Measurements from ENCODE around the gene FANCI. TPM values are rescaled to one million over a fixed set of nuclear protein-coding genes. Genes with fewer than 3 reads are reported as not detected.

Gene FANCI
- total RNA-seq (2014; rRNA removed; shearing (Covaris generic)) (52.4 and 66.8 TPM in 2 replicates), polyA plus RNA-seq (2016; fragmentation: Nextera tagmentation; extraction: Ambion mirVana) (57.6 and 63.6 TPM in 2 replicates)
- long read RNA-seq, full-length matches to known transcripts: 1 of 17 reads
- long read RNA-seq, partial matches to known transcripts: 4 of 17 reads
- long read RNA-seq, other reads (novel, unspliced or antisense): 12 of 17 reads

DNA sequence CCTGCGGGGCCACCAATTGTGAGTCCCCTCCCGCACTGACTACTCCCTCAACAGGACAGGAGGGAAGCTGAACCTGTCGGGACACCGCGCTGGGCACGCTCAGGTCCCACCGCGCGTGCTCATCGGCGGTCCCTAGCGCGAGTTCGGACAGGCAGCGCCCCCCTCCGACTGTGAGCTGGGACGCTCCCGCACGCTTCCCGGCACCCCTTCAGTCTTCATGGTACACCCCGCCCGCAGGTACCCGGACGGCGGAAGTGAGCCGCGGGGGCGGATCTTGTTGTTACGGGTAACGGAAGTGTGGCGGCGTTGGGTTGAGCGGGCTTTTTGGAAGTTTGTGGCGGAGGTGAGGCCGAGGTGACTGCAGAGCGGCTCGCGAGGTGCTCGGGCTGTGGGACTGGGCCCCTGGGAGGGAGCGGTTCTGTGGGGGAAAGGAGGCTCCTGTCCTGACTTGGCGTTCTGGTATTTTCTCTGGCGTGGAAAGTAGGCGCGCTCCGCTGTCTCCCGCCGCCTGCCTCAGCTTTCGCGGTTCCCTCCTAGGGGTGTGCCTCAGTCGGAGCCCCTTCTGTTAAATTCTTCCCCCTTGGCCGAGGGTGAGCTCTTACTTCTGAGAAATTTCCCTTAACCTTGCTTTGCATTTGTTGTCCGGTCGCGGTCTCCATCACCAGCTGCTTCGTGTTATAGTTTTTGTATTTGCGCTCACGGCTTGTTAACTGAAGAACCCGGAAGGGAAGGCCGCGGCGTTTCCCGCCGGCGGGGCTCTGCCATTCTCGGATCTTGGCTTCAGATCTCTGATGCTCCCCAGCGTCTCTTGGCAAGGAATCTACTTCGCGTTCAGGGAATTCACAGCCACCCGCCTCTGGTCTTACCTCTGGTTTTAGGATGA is at the start of gene FANCI:
TSS of gene FANCI (plus strand) at position 289 of the 883 bp plus-strand sequence. CDS start 3,669 bp downstream, outside the sequence.
- Histone ChIP-seq H3K4me2 (peak within 1 kb of the TSS; percentile 100), H3K9me2 (ENCODE audit: insufficient read depth) (peaks cover 3% of the 10 kb centered on the region; the same call in 1 of the 2 replicates), H3K36me3 (ENCODE audit: insufficient read depth) (peaks cover 17% of the 10 kb centered on the region), H2AFZ (peak within 1 kb of the TSS; percentile 100), H3F3A (replicated peaks; ENCODE audit: low read depth) (no peaks in the 10 kb centered on the region), H3K79me2 (replicated peaks; ENCODE audit: insufficient read depth) (peaks cover 47% of the 10 kb centered on the region), H3K27me3 (ENCODE audit: insufficient read depth) (no peaks in the 10 kb centered on the region; the same call in 1 of the 2 replicates), H3K4me1 (ENCODE audit: insufficient read depth) (peaks cover 22% of the 10 kb centered on the region; the same call in 1 of the 2 replicates), H3K27ac (ENCODE audit: low read depth) (peak within 1 kb of the TSS; percentile 67), H3K4me3 (peak within 1 kb of the TSS; percentile 99), H4K20me1 (replicated peaks; ENCODE audit: insufficient read depth) (peaks cover 17% of the 10 kb centered on the region; the same call in 1 of the 2 replicates)
- peaks cover 25% of the 10 kb centered on the region for H3K36me3 Mint-ChIP-seq (ENCODE audit: low read depth)
- H3K27me3 Mint-ChIP-seq (ENCODE audit: insufficient read depth, low read depth, poor library complexity): peaks cover 19% of the 10 kb centered on the region
- H3K27ac Mint-ChIP-seq: peak within 1 kb of the TSS; percentile 88
- ATAC-seq: peak; percentile 95
- TF ChIP-seq, protein P1, sequence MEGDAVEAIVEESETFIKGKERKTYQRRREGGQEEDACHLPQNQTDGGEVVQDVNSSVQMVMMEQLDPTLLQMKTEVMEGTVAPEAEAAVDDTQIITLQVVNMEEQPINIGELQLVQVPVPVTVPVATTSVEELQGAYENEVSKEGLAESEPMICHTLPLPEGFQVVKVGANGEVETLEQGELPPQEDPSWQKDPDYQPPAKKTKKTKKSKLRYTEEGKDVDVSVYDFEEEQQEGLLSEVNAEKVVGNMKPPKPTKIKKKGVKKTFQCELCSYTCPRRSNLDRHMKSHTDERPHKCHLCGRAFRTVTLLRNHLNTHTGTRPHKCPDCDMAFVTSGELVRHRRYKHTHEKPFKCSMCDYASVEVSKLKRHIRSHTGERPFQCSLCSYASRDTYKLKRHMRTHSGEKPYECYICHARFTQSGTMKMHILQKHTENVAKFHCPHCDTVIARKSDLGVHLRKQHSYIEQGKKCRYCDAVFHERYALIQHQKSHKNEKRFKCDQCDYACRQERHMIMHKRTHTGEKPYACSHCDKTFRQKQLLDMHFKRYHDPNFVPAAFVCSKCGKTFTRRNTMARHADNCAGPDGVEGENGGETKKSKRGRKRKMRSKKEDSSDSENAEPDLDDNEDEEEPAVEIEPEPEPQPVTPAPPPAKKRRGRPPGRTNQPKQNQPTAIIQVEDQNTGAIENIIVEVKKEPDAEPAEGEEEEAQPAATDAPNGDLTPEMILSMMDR (conservative IDR thresholded peaks at IDR 0.05; ENCODE audit: low read depth in 2 of 2): peak; percentile 43 to 87
- TF ChIP-seq POLR2AphosphoS5 (IDR thresholded peaks at IDR 0.05; ENCODE audit: low read depth) (peak; percentile 80), ZNF114 (CRISPR knock-in tag; IDR thresholded peaks at IDR 0.05) (no peak), CREB1 (CRISPR knock-in tag; IDR thresholded peaks at IDR 0.05; ENCODE audit: low read depth) (peak; percentile 45; the same call in 1 of the 2 replicates)
- TF ChIP-seq, protein P2, sequence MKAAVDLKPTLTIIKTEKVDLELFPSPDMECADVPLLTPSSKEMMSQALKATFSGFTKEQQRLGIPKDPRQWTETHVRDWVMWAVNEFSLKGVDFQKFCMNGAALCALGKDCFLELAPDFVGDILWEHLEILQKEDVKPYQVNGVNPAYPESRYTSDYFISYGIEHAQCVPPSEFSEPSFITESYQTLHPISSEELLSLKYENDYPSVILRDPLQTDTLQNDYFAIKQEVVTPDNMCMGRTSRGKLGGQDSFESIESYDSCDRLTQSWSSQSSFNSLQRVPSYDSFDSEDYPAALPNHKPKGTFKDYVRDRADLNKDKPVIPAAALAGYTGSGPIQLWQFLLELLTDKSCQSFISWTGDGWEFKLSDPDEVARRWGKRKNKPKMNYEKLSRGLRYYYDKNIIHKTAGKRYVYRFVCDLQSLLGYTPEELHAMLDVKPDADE (IDR thresholded peaks at IDR 0.05): peak; percentile 69
- peak within 1 kb of the TSS; percentile 99 for H3K4me3 Mint-ChIP-seq
- H3K9me3 Mint-ChIP-seq: peaks cover 14% of the 10 kb centered on the region
- peak; percentile 99 for DNase-seq (ENCODE audit: low spot score)
- peaks cover 22% of the 10 kb centered on the region for H3K4me1 Mint-ChIP-seq

DNA sequence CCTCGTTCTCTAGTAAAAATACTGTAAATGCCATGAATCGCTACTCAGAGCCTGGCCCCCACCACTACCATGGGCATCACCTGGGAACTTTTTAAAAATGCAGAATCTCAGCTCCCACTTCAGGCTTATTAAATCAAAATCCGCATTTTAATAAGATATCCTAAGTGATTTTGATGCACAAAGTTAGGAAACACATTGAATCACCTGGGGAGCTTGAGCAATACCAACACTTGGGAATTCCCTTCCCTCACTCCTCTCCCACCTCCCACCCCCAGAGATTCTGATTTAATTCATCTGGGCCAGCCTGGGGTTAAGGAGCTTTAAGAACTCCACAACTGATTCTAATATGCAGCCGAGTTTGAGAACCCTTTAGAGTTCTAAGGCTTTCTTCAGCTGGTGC is 49.2 kb upstream of the FANCI start:
- no peaks in the 10 kb centered on the region for H3K9me3 Mint-ChIP-seq
- H3K36me3 Mint-ChIP-seq (ENCODE audit: low read depth): peaks cover 13% of the 10 kb centered on the region; the same call in 2 of the 3 replicates
- no peaks in the 10 kb centered on the region for H3F3A ChIP-seq (replicated peaks; ENCODE audit: low read depth)
- no peak for TF ChIP-seq NANOG (IDR thresholded peaks at IDR 0.05; ENCODE audit: borderline replicate concordance)
- no peak for TF ChIP-seq EZH2 (IDR thresholded peaks at IDR 0.05; ENCODE audit: low read depth, unreplicated experiment)
- TF ChIP-seq JUNB (IDR thresholded peaks at IDR 0.05; ENCODE audit: unreplicated experiment): no peak
- TF ChIP-seq ZNF331 (CRISPR knock-in tag; IDR thresholded peaks at IDR 0.05; ENCODE audit: low read depth): no peak
- TF ChIP-seq, protein P3, sequence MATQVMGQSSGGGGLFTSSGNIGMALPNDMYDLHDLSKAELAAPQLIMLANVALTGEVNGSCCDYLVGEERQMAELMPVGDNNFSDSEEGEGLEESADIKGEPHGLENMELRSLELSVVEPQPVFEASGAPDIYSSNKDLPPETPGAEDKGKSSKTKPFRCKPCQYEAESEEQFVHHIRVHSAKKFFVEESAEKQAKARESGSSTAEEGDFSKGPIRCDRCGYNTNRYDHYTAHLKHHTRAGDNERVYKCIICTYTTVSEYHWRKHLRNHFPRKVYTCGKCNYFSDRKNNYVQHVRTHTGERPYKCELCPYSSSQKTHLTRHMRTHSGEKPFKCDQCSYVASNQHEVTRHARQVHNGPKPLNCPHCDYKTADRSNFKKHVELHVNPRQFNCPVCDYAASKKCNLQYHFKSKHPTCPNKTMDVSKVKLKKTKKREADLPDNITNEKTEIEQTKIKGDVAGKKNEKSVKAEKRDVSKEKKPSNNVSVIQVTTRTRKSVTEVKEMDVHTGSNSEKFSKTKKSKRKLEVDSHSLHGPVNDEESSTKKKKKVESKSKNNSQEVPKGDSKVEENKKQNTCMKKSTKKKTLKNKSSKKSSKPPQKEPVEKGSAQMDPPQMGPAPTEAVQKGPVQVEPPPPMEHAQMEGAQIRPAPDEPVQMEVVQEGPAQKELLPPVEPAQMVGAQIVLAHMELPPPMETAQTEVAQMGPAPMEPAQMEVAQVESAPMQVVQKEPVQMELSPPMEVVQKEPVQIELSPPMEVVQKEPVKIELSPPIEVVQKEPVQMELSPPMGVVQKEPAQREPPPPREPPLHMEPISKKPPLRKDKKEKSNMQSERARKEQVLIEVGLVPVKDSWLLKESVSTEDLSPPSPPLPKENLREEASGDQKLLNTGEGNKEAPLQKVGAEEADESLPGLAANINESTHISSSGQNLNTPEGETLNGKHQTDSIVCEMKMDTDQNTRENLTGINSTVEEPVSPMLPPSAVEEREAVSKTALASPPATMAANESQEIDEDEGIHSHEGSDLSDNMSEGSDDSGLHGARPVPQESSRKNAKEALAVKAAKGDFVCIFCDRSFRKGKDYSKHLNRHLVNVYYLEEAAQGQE (IDR thresholded peaks at IDR 0.05; ENCODE audit: unreplicated experiment): no peak
- no peak for TF ChIP-seq CREB1 (CRISPR knock-in tag; IDR thresholded peaks at IDR 0.05; ENCODE audit: low read depth)
- TF ChIP-seq, protein P2 (IDR thresholded peaks at IDR 0.05): no peak
- TF ChIP-seq, protein P1 (conservative IDR thresholded peaks at IDR 0.05; ENCODE audit: low read depth in 2 of 2): no peak

More for the DNA sequence above, 49.2 kb upstream of the FANCI start:
- Mint-ChIP-seq H3K27ac (no peak overlapping the region), H3K4me1 (peaks cover 41% of the 10 kb centered on the region), H3K27me3 (ENCODE audit: insufficient read depth, low read depth, poor library complexity) (no peaks in the 10 kb centered on the region), H3K4me3 (no peak overlapping the region)
- H3K4me1 ChIP-seq (ENCODE audit: insufficient read depth): peaks cover 25% of the 10 kb centered on the region
- ATAC-seq: no peak
- H3K36me3 ChIP-seq (ENCODE audit: insufficient read depth): no peaks in the 10 kb centered on the region; the same call in 1 of the 2 replicates
- H3K4me2 ChIP-seq: no peak overlapping the region
- H3K9me2 ChIP-seq (ENCODE audit: insufficient read depth): no peaks in the 10 kb centered on the region
- H3K4me3 ChIP-seq: no peak overlapping the region
- H3K27ac ChIP-seq (ENCODE audit: low read depth): no peak overlapping the region
- H2AFZ ChIP-seq: no peak overlapping the region
- H3K79me2 ChIP-seq (replicated peaks; ENCODE audit: insufficient read depth): no peaks in the 10 kb centered on the region
- DNase-seq (ENCODE audit: low spot score): no peak
- H3K27me3 ChIP-seq (ENCODE audit: insufficient read depth): no peaks in the 10 kb centered on the region
- no peaks in the 10 kb centered on the region for H4K20me1 ChIP-seq (replicated peaks; ENCODE audit: insufficient read depth)

Data from GM23338 (cell line).